ENCODE measurements around the gene C16orf74.

C16orf74 gene

DNA sequence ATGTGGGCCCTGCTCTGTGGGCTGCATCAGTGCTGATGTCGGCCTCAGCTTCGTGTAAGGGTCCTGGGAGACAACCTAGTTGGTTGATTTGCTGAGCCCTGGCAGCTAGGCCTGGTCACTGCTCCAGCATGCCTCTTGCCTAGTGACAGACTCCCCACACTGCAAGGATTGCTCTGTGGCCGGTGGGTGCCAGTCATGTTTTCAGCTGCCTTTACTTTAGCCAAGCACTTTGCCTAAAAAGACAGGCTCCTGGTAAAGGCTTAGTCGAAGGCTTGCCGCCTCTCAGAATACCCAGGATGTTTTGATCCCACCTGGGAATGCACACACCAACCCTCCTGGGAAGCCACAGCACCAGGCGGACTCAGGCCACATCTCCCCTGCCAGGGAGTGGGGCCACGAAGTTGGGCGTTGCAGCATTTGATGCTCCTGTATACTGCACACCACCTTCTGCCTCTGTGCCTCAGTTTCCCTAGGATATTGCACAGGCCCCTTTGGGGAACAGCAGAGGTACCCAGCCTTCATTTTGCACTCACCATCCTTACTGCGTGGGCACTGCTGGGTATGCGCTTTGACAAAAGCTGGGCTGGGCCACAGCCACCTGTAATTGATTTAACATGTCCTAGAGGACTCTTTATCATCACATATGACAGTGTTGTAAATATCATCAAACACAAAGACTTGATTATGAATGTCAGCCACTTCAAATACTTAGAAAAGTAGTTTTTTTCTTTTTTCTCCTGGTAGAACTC, 82.0 kb downstream of the C16orf74 start:
- no peak for DNase-seq

DNA sequence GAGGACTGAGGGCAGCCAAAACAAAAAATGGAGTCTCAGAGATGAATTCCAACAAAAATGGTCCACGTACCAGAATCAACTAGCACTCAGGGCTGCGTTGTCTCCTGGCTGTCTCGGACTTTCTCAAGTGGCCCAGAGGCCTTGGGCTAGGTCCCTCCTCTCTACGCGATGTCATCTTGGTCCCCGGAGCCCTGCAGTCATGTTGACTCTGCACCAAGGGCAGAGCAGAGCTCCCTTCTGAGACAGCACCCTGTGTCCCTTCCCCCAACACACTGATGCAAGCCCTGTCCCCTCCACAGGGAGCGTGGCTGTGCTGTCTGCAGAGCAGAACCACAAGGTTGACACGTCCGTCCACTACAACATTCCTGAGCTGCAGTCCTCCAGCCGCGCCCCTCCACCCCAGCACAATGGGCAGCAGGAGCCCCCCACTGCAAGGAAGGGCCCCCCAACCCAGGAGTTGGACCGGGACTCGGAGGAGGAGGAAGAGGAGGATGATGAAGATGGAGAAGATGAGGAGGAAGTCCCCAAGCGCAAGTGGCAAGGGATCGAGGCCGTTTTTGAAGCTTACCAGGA, 83.0 kb downstream of the C16orf74 start:
- no peak for DNase-seq

DNA sequence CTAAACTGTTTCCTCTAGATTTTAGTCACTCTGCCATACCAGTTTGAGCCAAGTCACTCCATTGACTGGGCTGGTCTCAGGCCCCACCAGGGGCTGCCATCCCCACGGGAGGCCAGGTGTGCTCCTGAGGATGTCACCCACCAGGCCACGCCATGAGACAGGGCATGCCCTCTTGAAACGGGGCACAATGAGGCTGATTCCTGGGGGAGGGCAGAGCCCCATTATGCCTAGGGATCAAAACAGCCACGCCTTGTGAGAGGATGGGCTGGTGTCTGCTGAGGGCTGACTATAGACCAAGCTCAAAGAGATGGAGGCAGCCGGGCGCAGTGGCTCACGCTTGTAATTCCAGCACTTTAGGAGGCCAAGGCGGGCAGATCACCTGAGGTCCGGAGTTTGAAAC, 83.6 kb downstream of the C16orf74 start:
- no peak for DNase-seq

DNA sequence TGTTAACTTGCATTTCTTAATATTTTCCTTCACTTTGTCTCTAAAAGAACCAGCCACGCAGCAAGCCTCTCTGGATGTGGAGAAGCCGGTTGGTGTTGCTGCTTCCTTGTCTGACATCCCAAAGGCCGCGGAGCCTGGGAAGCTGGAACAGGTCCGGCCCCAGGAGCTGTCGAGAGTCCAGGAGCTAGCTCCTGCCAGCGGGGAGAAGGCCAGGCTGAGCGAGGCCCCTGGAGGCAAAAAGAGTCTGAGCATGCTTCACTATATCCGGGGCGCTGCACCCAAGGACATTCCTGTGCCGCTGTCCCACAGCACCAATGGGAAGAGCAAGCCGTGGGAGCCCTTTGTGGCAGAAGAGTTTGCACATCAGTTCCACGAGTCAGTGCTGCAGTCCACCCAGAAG, 85.0 kb downstream of the C16orf74 start:
- no peak for DNase-seq

DNA sequence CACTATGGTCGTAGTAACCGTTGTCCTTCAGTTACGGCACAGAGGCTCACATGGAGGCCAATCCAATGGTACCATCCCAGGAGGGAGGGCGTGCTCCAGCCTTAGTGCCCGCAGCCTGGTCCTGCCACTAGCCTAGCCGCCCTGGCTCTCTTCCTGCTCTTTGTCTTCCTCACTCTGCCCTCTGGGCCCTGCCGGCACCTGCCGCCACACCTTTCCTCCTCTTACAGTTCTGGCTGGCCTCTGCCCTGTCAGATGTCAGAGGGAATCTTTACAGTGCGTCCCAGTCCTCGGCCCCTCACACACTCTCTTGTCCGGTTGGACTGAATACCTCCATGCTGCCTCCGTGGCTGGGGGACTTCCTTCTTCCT, 85.5 kb downstream of the C16orf74 start:
- no peak for DNase-seq

DNA sequence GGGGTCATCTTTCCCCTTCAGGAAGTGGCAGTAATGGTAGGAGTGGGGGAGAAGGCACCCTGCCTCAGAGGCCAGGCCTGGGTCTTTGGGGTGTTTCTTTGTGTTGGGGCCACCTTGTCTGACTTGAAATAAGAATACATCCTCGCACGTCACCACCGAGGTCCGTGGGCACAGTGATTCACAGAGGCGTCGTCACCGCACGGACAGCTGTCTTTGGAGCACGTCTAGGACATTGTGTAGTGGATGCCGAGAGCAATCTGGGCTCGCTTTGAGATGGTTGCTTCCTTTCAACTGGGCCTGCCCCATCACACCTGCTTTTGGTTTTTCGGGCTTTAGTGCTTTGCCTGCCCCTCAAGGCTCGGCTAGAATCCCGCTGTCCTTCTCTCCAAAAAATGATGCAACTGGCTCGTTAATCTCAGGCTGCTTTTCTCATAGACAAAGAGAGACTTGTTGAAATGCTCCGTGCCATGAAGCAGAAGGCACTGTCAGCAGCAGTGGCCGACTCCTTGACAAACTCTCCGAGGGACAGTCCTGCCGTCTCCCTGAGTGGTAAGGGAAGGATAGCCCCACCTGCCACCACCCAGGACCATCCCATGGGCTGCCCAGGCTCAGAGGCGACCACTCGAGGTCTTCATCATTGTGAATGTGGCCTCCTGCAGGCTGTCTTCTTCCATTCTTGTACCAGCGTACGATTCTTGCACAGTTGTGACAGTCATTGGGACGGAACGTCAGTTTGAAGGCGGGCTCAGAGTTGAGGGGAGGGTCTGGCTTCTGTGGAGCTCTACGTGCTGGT, 86.1 kb downstream of the C16orf74 start:
- DNase-seq = no peak

DNA sequence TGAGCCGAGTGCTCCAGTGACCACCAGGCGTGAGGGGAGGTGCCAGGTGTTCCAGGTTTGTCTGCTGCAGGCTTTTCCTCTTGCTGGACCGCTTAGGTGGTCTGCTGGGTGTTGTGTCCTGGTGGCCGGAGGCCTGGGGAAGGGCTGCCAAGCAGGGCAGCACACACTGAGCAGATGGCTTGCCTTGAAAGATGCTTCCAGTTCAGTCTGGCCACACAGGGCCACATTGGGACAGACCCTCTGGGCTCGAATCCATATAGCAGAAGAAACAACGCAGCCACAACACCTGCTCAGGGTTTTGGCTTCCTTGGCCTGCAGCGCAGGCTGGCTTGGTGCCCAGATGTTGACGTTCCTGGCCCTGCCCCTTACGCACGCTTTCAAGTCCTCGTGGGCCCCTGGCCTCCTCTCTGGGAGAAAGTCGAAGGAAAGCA, 87.0 kb downstream of the C16orf74 start:
- no peak for DNase-seq

DNA sequence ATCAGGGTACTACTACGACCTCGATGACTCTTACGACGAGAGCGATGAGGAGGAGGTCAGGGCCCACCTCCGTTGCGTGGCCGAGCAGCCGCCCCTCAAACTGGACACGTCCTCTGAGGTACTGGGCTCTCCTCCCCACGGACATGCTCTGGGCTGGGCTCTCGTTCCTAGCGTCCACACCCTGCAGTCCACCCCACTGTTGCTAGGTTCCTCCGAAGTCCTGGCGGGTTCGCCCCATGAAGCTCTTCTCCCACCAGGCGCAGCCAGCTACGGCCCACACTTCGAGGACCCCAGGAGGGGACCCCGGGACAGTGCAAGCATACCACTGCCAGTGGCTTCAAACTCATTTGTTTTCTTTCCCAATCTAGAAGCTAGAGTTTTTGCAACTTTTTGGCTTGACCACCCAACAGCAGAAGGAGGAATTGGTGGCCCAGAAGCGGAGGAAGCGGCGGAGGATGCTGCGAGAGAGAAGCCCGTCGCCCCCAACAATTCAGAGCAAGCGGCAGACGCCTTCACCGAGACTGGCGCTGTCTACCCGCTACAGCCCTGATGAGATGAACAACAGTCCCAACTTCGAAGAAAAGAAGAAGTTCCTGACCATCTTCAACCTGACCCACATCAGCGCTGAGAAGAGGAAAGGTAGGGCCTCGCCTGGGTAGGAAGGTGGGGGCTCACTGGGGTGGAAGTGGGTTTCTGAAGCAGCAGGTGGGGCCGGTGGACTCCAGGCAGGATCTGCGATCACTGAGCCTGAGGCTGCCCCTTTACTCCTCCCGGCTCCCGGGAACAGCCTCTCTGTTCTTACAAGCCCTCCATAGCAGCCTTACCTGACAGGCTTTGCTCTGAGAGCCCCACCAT, 87.7 kb downstream of the C16orf74 start:
- DNase-seq = no peak

DNA sequence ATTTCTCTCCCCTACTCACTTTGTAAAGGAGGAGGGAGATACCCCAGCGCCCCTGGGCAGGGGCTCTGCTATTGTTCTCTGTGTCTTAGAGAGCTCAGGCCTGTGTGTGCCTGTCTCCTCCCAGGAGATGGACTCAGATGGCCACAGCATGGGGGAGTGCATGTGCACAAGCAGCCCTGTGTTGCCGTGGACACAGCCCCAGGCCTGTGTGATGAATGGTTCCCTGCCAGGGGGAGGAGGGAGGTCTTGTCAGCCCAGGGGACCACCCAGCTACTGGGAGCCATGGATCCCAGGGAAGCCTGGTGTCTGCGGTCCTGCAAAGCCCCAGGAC, 88.4 kb downstream of the C16orf74 start:
- no peak for DNase-seq

DNA sequence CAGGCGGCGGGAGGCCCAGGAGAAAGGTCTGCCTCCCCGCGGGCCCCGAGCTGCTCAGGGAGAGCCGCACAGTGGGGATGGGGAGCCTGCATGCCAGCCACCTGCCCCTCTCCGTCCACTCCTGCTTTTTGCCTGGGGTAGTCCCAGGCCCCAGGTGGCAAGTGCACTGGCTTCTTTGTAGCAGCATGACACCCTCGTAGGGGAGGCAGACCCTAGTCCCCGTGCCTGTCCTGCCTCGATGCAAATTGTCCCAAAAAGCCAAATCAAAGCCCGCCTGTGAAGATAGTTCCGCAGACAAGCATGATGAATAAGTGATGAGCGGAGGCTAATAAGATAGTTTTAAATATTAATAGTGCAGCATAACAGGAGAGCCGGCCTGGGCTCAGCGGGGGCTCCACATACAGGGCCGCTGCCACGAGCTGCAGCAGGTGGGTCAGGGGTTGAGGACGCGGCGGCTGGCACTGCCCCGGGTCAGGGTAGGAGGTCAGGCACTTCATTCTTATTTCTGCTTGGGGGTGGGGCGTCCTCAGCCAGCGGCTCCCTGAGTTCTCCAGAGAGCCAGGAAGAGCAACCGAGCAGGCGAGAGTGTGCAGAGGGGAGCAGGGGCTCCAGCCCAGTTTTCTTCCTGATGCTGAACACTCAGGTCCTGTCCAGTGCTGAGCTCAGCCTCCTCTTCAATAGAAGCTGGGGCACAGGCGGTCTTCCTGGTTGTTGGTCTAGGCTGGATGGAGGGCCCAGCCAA, 89.0 kb downstream of the C16orf74 start:
- no peak for DNase-seq

DNA sequence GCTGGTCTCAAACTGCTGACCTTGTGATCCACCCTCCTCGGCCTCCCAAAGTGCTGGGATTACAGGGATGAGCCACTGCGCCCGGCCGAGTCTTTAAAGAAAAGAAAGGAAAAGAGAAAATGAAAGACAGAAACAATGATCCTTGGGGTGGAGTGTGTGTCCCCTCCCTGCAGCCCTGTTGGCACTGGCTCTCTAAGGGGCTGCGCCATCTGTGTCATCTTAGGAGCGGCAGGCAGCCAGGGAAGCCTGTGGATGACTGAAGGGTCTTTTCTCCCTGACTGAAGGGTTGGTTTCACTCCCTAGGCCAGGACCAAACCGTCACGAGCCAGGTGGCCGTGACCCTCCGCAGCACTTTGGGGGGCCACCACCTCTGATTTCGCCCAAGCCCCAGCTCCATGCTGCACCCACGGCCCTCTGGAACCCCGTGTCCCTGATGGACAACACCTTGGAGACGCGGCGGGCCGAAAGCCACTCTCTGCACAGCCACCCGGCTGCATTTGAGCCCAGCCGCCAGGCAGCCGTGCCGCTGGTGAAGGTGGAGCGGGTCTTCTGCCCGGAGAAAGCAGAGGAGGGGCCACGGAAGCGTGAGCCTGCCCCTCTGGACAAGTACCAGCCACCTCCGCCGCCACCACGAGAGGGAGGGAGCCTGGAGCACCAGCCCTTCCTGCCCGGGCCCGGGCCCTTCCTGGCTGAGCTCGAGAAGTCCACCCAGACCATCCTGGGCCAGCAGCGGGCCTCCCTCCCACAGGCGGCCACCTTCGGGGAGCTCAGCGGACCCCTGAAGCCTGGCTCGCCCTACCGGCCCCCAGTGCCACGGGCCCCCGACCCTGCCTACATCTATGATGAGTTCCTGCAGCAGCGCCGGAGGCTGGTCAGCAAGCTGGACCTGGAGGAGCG, 89.8 kb downstream of the C16orf74 start:
- DNase-seq = no peak

DNA sequence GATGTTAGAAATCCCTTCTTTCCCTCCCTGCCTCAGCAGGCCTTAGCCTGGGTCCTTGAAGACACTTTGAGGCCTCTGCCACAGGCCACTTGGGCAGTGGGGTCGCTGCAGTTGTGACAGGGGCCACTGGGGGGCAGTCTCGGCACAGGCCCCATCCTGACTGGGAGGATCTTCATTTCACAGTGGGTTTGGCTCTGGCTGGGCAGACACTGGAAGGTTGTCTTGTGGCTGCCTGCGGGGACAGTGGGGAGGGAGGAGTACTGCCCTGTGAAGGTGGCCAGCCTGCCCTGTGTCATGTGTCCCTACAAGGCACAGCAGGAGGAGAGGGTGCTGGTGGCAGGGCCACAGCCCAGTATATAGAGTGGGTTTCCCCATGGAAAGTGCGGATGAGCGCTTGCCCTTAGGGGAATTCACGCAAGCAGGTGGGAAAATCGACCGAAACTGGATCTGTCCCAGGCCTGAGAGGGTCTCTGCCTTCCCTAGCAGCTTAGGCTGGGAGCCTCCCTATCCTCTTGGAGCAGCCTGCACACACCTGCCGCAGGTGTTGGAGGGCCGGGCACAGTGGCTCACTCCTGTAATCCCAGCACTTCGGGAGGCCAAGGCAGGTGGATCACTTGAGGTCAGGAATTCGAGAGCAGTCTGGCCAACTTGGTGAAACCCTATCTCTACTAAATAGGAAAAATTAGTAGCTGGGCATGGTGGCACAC, 90.9 kb downstream of the C16orf74 start:
- DNase-seq = peak; percentile 76 to 81

DNA sequence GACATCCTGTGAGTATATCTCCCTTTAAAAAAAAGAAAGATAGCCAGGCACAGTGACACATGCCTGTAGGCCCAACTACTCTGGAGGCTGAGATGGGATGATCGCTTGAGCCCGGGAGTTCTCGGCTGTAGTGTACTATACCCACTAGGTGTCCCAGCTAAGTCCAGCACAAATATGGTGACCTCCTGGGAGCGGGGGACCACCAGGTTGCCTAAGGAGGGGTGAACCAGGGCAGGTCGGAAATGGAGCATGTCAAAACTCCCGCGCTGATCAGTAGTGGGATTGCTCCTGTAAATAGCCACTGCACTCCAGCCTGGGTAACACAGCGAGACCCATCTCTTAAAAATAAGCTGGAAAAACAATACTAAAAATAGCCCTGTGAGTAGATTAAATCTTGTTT, 91.6 kb downstream of the C16orf74 start:
- DNase-seq = no peak

DNA sequence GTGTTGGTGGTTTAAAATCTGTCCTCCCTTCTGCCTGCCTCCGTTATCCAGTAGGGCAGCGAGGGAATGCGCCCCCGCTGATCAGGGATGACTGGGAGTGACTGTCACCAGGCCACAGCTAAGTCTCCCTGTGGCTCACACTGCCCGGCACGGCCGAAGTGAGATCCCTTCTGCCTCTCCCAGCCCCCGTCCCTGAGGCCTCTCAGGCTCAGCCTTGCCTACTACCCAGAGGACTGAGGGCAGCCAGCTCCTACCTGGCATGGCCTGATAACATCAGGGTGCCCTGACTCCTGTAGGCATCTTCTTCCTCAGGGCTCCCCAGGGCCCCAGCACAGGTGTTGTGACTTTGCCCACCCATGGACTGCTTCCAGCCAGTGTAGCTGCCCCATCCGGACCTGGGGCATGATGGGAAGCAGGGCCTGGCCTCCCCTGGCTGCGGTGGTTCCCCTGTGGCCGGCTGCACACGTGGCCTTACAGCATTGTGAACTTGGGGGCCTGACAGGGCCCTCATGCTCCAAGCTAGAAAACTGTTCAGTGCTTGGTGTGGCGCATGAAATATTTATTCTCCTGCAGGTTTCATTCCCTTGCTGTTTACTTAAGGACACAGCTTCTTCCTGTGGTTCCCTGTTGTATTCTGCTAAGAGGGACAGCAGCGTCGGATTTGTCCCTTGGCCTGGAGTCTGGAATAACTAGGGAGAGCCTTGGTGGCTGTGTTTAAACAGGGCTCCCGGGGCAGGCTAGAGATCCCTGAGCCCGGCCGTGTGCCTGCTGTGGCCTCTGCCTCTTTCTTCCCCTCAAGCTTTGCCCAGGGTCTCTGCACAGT, 92.2 kb downstream of the C16orf74 start:
- DNase-seq = no peak

DNA sequence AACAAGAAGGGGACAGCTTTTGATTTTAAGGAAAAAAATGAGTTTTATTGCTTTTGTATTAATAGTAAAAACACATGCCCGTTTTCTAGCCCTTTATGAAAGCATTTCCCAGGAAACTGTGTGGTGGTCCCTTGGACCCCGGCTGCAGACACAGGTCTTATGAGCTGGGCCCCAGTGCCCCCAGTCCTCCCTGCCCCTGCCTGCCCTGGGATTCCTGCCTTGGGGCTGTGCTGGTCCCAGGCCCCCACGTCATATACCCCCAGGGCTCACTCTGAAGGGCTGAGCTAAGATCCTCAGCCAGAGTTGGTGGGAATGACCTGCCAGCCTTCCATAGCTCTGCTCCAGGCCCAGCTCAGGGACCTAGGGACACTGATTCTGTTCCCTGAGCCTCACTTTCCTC, 92.9 kb downstream of the C16orf74 start:
- no peak for DNase-seq
